PC-3 (cell line): ENCODE measurements around the gene CDC40.
"Not testable (repeated sequence)": the region's sequence is repeated elsewhere in the genome, so short reads cannot be mapped to it uniquely, and the experiment has no call there.

ENCODE experiments used
- CTCF ChIP-seq: fragments of 300-600 bp; sonication (generic); conservative IDR thresholded peaks from 2 replicates; pipeline ENCODE4 v1.5.1; 2017; ENCODE audit warnings: antibody characterized with exemption, low read depth, mild to moderate bottlenecking, low read length
- EZH2 ChIP-seq: fragments of 300-600 bp; sonication (generic); IDR thresholded peaks from one replicate; pipeline ENCODE4 v1.6.1; 2017; ENCODE audit warnings: antibody characterized with exemption, mild to moderate bottlenecking, low read length; ENCODE audit not compliant: unreplicated experiment

- not testable (repeated sequence) for TF ChIP-seq CTCF, EZH2
Measured at GRCh38 chr6:110272781-110273180, 92.6 kb downstream of the CDC40 start.
